Gastroesophageal sphincter (tissue), 4 donors: ENCODE measurements around the gene KBTBD12. TPM values are rescaled to one million over a fixed set of nuclear protein-coding genes. Genes with fewer than 3 reads are reported as not detected.

ENCODE experiments used
- ATAC-seq: fragments of 150-250 bp; one replicate; pipeline ENCODE4 v1.9.1; 2016; ENCODE audit warnings: mild to moderate bottlenecking, moderate library complexity
- H3K27ac ChIP-seq, 4 donors: fragments of 200-600 bp; sonication (generic) in 3 of 4; 1 replicate in 3 of 4; 2 replicates in 1 of 4; pipeline ENCODE4 v1.5.1; 2016 to 2019
- H3K27me3 ChIP-seq: fragments of 200-600 bp; sonication (generic); one replicate; pipeline ENCODE4 v1.5.1; 2019
- H3K36me3 ChIP-seq, 2 donors: fragments of 200-600 bp; sonication (generic); one replicate each; pipeline ENCODE4 v1.5.1; 2019; ENCODE audit warnings: control low read depth in 1 of 2
- H3K4me1 ChIP-seq, 3 donors: fragments of 200-600 bp; sonication (generic); 1 replicate in 2 of 3; 2 replicates in 1 of 3; pipeline ENCODE4 v1.5.1; 2016 to 2019; ENCODE audit warnings: control low read depth in 2 of 3
- H3K4me3 ChIP-seq, 2 donors: fragments of 200-600 bp; sonication (generic); one replicate each; pipeline ENCODE4 v1.5.1; 2019; ENCODE audit warnings: mild to moderate bottlenecking in 1 of 2, moderate library complexity in 1 of 2
- H3K9me3 ChIP-seq, 3 donors: fragments of 200-600 bp; sonication (generic); one replicate each; pipeline ENCODE4 v1.5.1; 2017 to 2019; ENCODE audit warnings: control low read depth in 2 of 3
- EP300 ChIP-seq: sonication (generic); formaldehyde crosslinking; IDR thresholded peaks from one replicate; pipeline ENCODE4 v1.6.1; 2017; ENCODE audit warnings: antibody characterized with exemption, mild to moderate bottlenecking
- POLR2A ChIP-seq, 2 donors: fragments of 450-650 bp; IDR thresholded peaks; one replicate each; pipeline ENCODE4 v1.6.1; 2017; ENCODE audit warnings: antibody characterized with exemption in 2 of 2, mild to moderate bottlenecking in 2 of 2, moderate library complexity in 1 of 2
- POLR2AphosphoS5 ChIP-seq: sonication (generic); formaldehyde crosslinking; IDR thresholded peaks from one replicate; pipeline ENCODE4 v1.6.1; 2017; ENCODE audit warnings: antibody characterized with exemption
- WGBS, 2 donors: methylation state at CpG; one replicate each; pipeline ENCODE4 v1.1.5; 2018; ENCODE audit warnings: low coverage in 1 of 2; 5-methylcytosine and 5-hydroxymethylcytosine counted together
- total RNA-seq, 4 donors: library from RNA; depleted of rRNA; stranded (reverse); fragments of >200 nt; gene quantifications; one replicate each; pipeline ENCODE4 v1.1.0, GENCODE V29; 2016
- TF ChIP-seq, protein P1 (sequence below), 4 experiments: fragments of 200-600 bp in 2 of 4; fragments of 450-650 bp in 2 of 4; sonication (generic) in 1 of 4; IDR thresholded peaks; one replicate each; pipeline ENCODE4 v1.5.1; 2017 to 2019; ENCODE audit warnings: antibody characterized with exemption in 4 of 4, mild to moderate bottlenecking in 2 of 4, moderate library complexity in 2 of 4

The KBTBD12 gene
- total RNA-seq, 4 donors from 2014 or later = 2.2 to 11.2 (median 5.8) TPM

DNA sequence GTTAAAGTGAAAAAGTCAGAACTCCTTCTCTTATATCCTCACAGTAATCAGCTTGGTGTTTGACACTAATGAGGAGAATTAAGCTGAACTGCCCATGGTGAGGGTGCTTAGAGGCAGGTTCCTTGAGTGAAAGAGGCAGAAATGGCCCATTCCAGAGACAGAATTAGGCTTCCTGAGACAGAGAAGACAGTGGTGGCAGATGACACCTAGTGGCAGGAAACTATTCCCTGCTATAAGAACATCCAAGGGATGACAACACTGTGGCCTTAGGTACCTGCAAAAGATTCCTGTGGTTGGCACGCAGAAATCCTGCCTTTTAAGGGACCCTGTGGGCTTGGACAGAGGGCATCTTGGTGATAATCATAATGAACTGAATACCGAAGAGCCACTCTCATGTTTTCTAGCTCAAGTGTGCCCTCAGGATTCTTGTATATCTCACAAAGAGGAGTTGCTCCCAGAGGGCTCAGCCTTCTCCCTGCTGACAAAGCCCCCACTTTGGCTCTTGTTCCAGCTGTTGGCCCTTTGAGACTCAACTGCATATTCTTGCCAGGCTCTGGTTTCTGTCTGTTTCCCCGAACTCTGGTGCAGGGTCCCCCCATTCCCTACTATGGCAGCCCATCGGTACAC is 56.0 kb downstream of the KBTBD12 start:
- ATAC-seq = peak; percentile 53
- TF ChIP-seq POLR2AphosphoS5 (no peak), EP300 (no peak), POLR2A (IDR thresholded peaks at IDR 0.05) (no peak)
- TF ChIP-seq, protein P1, sequence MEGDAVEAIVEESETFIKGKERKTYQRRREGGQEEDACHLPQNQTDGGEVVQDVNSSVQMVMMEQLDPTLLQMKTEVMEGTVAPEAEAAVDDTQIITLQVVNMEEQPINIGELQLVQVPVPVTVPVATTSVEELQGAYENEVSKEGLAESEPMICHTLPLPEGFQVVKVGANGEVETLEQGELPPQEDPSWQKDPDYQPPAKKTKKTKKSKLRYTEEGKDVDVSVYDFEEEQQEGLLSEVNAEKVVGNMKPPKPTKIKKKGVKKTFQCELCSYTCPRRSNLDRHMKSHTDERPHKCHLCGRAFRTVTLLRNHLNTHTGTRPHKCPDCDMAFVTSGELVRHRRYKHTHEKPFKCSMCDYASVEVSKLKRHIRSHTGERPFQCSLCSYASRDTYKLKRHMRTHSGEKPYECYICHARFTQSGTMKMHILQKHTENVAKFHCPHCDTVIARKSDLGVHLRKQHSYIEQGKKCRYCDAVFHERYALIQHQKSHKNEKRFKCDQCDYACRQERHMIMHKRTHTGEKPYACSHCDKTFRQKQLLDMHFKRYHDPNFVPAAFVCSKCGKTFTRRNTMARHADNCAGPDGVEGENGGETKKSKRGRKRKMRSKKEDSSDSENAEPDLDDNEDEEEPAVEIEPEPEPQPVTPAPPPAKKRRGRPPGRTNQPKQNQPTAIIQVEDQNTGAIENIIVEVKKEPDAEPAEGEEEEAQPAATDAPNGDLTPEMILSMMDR (IDR thresholded peaks at IDR 0.05) = peak; percentile 29 to 68 (median 61)
- no peaks in the 10 kb centered on the region for H3K27me3 ChIP-seq
- no peak overlapping the region for H3K27ac ChIP-seq
- H3K4me3 ChIP-seq = no peak overlapping the region
- H3K9me3 ChIP-seq = no peaks in the 10 kb centered on the region
- H3K4me1 ChIP-seq = peaks cover 0 to 16% (median 0%) of the 10 kb centered on the region in 3 donors
- H3K36me3 ChIP-seq = no peaks in the 10 kb centered on the region
- 20 to 73% methylated on average over 1 to 3 of the region's 4 CpGs for WGBS, 2 donors

DNA sequence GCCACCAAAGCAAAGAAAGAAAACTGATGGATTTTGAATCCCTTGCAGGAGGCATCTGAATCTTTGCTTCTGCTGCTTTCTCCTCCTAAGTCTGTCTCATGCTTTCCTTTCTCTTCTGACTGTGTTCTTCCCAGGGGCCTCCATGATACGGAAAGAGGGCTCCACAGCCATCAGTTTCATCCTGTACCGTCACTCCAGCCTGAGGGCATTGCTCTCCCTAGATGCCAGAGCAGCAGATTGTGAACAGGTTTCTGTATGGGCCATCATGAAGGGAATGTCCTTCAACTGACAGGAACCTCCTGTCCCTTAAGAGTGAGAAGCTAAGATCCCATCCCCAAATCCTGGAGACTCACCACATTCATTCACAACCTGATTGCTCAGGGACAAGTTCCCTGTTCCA is 59.2 kb downstream of the KBTBD12 start:
- Histone ChIP-seq H3K4me3 (no peak overlapping the region), H3K36me3 (peaks cover 0 to 7% of the 10 kb centered on the region in 2 donors), H3K9me3 (no peaks in the 10 kb centered on the region), H3K4me1 (no peaks in the 10 kb centered on the region), H3K27ac (no peak overlapping the region), H3K27me3 (no peaks in the 10 kb centered on the region)
- no peak for ATAC-seq
- 86 to 95% methylated on average over 2 of the region's 2 CpGs for WGBS, 2 donors
- TF ChIP-seq POLR2AphosphoS5 (no peak), POLR2A (IDR thresholded peaks at IDR 0.05) (no peak), EP300 (no peak)
- TF ChIP-seq, protein P1 (IDR thresholded peaks at IDR 0.05) = no peak

DNA sequence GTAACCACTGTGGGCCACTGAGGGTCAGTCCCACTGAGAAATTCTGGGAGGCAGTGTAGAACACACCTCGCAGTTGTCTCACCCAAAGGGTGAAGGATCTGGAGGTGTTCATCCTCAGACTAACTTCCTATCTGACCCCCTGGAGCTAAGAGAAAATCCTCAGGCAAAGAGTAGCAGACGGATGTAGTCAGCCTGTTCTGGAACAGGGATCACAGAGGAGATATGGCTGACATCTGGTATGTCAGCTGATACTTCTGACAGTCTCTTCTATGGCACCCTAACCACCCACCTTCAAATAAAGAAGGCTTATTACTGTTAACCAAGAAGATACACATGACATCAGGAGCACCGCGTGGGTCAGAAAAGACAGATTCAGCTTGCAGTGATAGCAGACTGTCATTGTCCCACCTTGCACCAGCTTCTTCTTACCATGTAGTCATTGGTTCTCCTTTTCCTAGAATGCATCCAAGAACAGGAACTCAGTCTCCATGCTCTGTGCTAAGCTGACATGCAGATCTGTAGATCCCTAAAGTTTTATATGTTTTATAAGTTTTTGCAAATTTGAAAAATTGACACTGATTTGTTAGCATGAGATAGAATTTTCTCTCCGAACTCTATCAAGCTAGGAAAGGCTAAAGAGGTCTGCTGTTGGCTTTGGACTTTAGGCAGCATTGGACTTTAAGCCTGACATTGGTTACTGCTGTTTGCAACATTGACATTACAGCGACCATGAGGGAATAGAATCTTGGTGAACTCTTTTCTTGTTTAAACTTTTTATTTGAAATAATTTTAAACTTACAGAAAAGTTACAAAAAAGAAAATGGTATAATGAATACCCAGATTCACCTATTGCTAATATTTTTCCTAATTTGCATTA is 60.4 kb downstream of the KBTBD12 start:
- 76 to 81% methylated on average over 4 to 6 of the region's 6 CpGs for WGBS, 2 donors
- ATAC-seq = no peak
- Histone ChIP-seq H3K4me3 (no peak overlapping the region), H3K27ac (no peak overlapping the region), H3K9me3 (no peaks in the 10 kb centered on the region), H3K36me3 (peaks cover 0 to 7% of the 10 kb centered on the region in 2 donors), H3K4me1 (no peaks in the 10 kb centered on the region), H3K27me3 (no peaks in the 10 kb centered on the region)
- TF ChIP-seq POLR2A (IDR thresholded peaks at IDR 0.05) = no peak
- no peak for TF ChIP-seq POLR2AphosphoS5
- no peak for TF ChIP-seq EP300
- TF ChIP-seq, protein P1 (IDR thresholded peaks at IDR 0.05) = no peak

DNA sequence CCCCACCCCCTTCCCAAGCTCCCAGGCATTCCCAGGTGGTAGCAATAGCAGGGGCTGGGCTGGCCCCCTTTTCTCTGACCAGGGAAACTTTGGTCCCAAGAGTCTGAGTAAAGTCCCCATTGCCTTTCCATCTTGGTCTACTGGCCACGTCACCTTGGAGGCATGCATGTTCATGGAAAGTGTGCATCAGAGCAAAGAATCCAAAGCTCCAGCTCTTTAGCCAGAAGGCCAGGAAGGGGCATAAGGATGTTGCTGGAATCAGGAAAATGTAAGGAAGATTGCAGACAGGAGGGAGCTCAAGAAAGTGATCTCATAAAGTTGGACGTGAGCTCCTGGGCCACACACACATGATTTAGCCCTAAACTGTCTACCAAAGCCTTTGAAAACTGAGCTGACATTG is 63.6 kb downstream of the KBTBD12 start:
- Histone ChIP-seq H3K27ac (no peak overlapping the region), H3K27me3 (no peaks in the 10 kb centered on the region), H3K4me1 (no peaks in the 10 kb centered on the region), H3K9me3 (no peaks in the 10 kb centered on the region), H3K36me3 (peaks cover 0 to 7% of the 10 kb centered on the region in 2 donors), H3K4me3 (no peak overlapping the region)
- TF ChIP-seq POLR2A (IDR thresholded peaks at IDR 0.05) = no peak
- no peak for TF ChIP-seq POLR2AphosphoS5
- no peak for TF ChIP-seq EP300
- TF ChIP-seq, protein P1 (IDR thresholded peaks at IDR 0.05) = no peak
- WGBS, 2 donors = 92 to 100% methylated on average over 1 of the region's 2 CpGs
- ATAC-seq = no peak

DNA sequence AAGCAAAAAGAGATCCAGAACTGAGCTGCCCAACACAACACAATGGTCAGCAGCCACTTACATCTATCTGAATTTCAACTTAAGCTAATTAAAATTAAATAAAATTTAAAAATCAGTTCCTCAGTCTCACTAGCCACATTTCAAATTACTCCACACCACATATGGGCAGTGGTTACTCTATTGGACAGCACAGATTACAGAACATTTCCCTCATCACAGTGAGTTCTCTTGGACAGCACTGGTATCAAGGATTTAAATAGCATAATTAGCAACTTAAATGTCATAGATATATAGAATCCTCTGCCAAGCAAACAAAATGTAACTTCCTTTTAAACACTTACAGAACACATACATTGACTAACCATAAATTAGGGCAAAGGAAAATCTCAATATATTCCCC is 64.4 kb downstream of the KBTBD12 start:
- H3K27me3 ChIP-seq = no peaks in the 10 kb centered on the region
- peaks cover 0 to 11% of the 10 kb centered on the region in 2 donors for H3K36me3 ChIP-seq
- H3K4me1 ChIP-seq = no peaks in the 10 kb centered on the region
- H3K27ac ChIP-seq = no peak overlapping the region
- TF ChIP-seq POLR2A (IDR thresholded peaks at IDR 0.05) (no peak), POLR2AphosphoS5 (no peak), EP300 (no peak)
- TF ChIP-seq, protein P1 (IDR thresholded peaks at IDR 0.05) = no peak
- ATAC-seq = no peak
- H3K4me3 ChIP-seq = no peak overlapping the region
- no peaks in the 10 kb centered on the region for H3K9me3 ChIP-seq
